HepG2 (cell line): ENCODE results near the gene QRICH2. TPM values are rescaled to one million over a fixed set of nuclear protein-coding genes. Genes with fewer than 3 reads are reported as not detected.

Experiments
- AKAP8 ChIP-seq: sonication (generic); formaldehyde crosslinking; IDR thresholded peaks from 2 replicates; pipeline ENCODE4 v1.5.1; 2020; ENCODE audit warnings: mild to moderate bottlenecking, missing genetic modification reagents
- BRF2 ChIP-seq: sonication (generic); formaldehyde crosslinking; IDR thresholded peaks from 2 replicates; pipeline ENCODE4 v1.8.1; 2022; ENCODE audit warnings: mild to moderate bottlenecking, missing genetic modification reagents
- CBX1 ChIP-seq: IDR thresholded peaks from one replicate; pipeline ENCODE4 v1.6.1; 2016; ENCODE audit warnings: antibody characterized with exemption, low read depth
- CREB1 ChIP-seq, 2 experiments: fragments of 450-650 bp in 1 of 2; IDR thresholded peaks; 2 replicates each; pipeline ENCODE4 v1.6.1; 2016 to 2017; ENCODE audit warnings: control low read depth in 1 of 2, mild to moderate bottlenecking in 1 of 2, missing compliant biosample characterization in 1 of 2, missing genetic modification characterization in 1 of 2
- JDP2 ChIP-seq: sonication (generic); formaldehyde crosslinking; IDR thresholded peaks from 2 replicates; pipeline ENCODE4 v1.8.1; 2022; ENCODE audit warnings: missing genetic modification reagents, borderline replicate concordance
- KDM5B ChIP-seq: sonication (generic); formaldehyde crosslinking; IDR thresholded peaks from 2 replicates; pipeline ENCODE4 v1.4.0; 2020; ENCODE audit warnings: missing genetic modification reagents, mild to moderate bottlenecking, borderline replicate concordance
- POLR2A ChIP-seq, 2 experiments: IDR thresholded peaks; 2 replicates each; pipeline ENCODE4 v1.6.1; 2011; ENCODE audit warnings: low read depth in 2 of 2, low read length in 2 of 2, mild to moderate bottlenecking in 1 of 2, moderate library complexity in 1 of 2; ENCODE audit not compliant: insufficient read depth in 1 of 2
- POLR2AphosphoS2 ChIP-seq: IDR thresholded peaks from 2 replicates; pipeline ENCODE4 v1.6.1; 2011; ENCODE audit warnings: low read depth, low read length, improper control_type of control experiment
- SYNCRIP ChIP-seq: fragments of 200-400 bp; formaldehyde crosslinking; IDR thresholded peaks from 2 replicates; pipeline ENCODE4 v1.6.1; 2018; ENCODE audit warnings: mild to moderate bottlenecking, low read depth, low read length; ENCODE audit not compliant: insufficient read depth
- ZFYVE20 ChIP-seq: sonication (generic); formaldehyde crosslinking; IDR thresholded peaks from 2 replicates; pipeline ENCODE4 v1.8.0; 2023; ENCODE audit warnings: low read depth, mild to moderate bottlenecking, moderate library complexity, missing genetic modification reagents, borderline replicate concordance
- ZNF232 ChIP-seq: sonication (generic); formaldehyde crosslinking; IDR thresholded peaks from 2 replicates; pipeline ENCODE4 v1.4.0; 2020; ENCODE audit warnings: missing genetic modification reagents, borderline replicate concordance
- ZNF556 ChIP-seq: sonication (generic); formaldehyde crosslinking; IDR thresholded peaks from 2 replicates; pipeline ENCODE4 v1.4.0; 2020; ENCODE audit warnings: mild to moderate bottlenecking, missing genetic modification reagents, borderline replicate concordance
- ZNF577 ChIP-seq: sonication (generic); formaldehyde crosslinking; IDR thresholded peaks from 2 replicates; pipeline ENCODE4 v1.4.0; 2020; ENCODE audit warnings: mild to moderate bottlenecking, low read depth, missing genetic modification reagents, borderline replicate concordance
- ZNF660 ChIP-seq: sonication (generic); formaldehyde crosslinking; IDR thresholded peaks from 2 replicates; pipeline ENCODE4 v1.5.1; 2020; ENCODE audit warnings: mild to moderate bottlenecking, low read depth, missing genetic modification reagents, borderline replicate concordance
- ZSCAN25 ChIP-seq: sonication (generic); formaldehyde crosslinking; IDR thresholded peaks from 2 replicates; pipeline ENCODE4 v1.8.0; 2022; ENCODE audit warnings: mild to moderate bottlenecking, missing genetic modification reagents
- polyA plus RNA-seq, 8 experiments: library from polyadenylated mRNA; depleted of rRNA in 3 of 8; stranded (reverse) in 7 of 8; unstranded in 1 of 8; fragments of >200 nt; fragmentation: Illumina TruSeq in 4 of 8; extraction: Trizol in 4 of 8; gene quantifications; 2 replicates each; pipeline versions ENCODE4 v1.2.1 to v1.2.3, GENCODE V29; 2011 to 2016; ENCODE audit warnings: low read depth in 4 of 8, missing spikeins in 1 of 8, mixed read lengths in 1 of 8; ENCODE audit not compliant: insufficient read depth in 1 of 8
- total RNA-seq, 5 experiments: library from RNA; depleted of rRNA; stranded (reverse); fragments of >200 nt; fragmentation: Illumina TruSeq; extraction: Trizol; gene quantifications; 2 replicates each; pipeline ENCODE4 v1.2.3, GENCODE V29; 2016; ENCODE audit warnings: low read depth in 1 of 5
- TF ChIP-seq, protein P1 (sequence below): sonication (generic); formaldehyde crosslinking; IDR thresholded peaks from 2 replicates; pipeline ENCODE4 v1.5.1; 2020; ENCODE audit warnings: mild to moderate bottlenecking, missing genetic modification reagents, moderate library complexity
- TF ChIP-seq, protein P2 (sequence below): sonication (generic); formaldehyde crosslinking; IDR thresholded peaks from 2 replicates; pipeline ENCODE4 v1.5.1; 2020; ENCODE audit warnings: mild to moderate bottlenecking, moderate library complexity, missing genetic modification reagents
- TF ChIP-seq, protein P3 (sequence below): sonication (generic); formaldehyde crosslinking; IDR thresholded peaks from 2 replicates; pipeline ENCODE4 v1.5.1; 2020; ENCODE audit warnings: missing genetic modification reagents, mild to moderate bottlenecking, borderline replicate concordance

Gene QRICH2
- total and polyA plus RNA-seq, 2 of the 13 experiments (the other 11 are each of a cell fraction or from before 2014, with no cell fraction given), result 3.7 to 5.7 TPM

DNA sequence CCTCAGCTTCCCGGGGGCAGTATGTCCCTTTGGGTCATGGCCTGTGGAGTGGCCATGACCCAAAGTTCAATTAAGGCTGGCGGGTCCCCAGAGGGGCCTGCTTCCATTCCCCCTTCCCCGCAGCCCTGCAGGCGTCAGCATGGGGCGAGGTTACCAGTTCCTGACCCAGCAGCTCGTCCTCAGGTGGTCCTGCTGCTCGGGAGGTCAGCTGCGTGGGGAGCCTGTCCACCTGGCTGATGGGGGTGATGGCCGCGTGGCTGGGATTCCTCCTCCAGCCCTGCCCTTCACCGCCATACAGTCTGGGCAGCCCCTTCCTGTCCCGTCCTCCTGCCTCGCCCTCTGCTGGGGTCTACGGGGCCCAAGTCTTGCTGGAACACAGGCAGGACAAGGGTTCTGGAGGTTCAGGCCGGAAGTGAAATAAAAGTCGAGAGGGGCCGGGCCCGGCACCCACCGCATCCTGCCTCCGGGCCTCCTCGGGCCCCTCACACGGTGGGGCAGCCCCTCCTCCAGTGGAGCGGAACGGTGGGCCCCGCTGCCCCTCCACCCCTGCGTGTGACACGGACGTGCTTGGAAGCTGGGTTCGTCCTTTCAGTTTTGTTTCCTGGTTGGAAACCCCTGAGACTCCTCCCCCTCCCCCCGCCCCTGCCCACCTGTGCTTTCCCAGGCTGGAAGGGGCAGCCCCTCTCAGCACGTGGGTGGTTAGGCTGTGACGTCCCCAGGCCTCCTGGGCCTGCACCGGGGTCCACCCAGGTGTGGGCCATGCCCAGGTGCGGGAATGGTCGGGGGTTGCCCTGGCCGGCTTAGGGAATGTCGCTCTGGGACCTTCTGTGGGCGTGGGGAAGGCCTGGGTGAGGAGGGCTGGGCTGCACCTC is 36.2 kb downstream of the QRICH2 start (continued):
- TF ChIP-seq, protein P1, sequence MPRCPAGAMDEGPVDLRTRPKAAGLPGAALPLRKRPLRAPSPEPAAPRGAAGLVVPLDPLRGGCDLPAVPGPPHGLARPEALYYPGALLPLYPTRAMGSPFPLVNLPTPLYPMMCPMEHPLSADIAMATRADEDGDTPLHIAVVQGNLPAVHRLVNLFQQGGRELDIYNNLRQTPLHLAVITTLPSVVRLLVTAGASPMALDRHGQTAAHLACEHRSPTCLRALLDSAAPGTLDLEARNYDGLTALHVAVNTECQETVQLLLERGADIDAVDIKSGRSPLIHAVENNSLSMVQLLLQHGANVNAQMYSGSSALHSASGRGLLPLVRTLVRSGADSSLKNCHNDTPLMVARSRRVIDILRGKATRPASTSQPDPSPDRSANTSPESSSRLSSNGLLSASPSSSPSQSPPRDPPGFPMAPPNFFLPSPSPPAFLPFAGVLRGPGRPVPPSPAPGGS (CRISPR knock-in tag), result 0 out of 2 replicates have a peak, but pooled peaks have one; percentile 49
- TF ChIP-seq, protein P2, sequence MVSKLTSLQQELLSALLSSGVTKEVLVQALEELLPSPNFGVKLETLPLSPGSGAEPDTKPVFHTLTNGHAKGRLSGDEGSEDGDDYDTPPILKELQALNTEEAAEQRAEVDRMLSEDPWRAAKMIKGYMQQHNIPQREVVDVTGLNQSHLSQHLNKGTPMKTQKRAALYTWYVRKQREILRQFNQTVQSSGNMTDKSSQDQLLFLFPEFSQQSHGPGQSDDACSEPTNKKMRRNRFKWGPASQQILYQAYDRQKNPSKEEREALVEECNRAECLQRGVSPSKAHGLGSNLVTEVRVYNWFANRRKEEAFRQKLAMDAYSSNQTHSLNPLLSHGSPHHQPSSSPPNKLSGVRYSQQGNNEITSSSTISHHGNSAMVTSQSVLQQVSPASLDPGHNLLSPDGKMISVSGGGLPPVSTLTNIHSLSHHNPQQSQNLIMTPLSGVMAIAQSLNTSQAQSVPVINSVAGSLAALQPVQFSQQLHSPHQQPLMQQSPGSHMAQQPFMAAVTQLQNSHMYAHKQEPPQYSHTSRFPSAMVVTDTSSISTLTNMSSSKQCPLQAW (CRISPR knock-in tag), result no peak
- TF ChIP-seq ZFYVE20 (CRISPR knock-in tag), result no peak
- TF ChIP-seq, protein P3, sequence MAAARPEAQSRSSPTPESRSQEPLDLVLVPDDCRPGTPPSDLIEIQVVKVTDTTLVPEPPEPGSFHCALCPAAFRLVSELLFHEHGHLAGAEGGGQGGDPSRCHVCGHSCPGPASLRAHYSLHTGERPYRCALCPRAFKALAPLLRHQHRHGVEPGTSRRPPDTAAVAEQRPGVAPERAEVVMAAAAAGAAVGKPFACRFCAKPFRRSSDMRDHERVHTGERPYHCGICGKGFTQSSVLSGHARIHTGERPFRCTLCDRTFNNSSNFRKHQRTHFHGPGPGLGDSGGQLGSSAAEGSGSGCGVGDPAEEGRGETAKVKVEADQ (CRISPR knock-in tag), result 0 out of 2 replicates have a peak, but pooled peaks have one; percentile 64
- TF ChIP-seq ZNF577 (CRISPR knock-in tag), result no peak
- TF ChIP-seq ZNF556 (CRISPR knock-in tag), result no peak
- no peak for TF ChIP-seq CBX1
- peak; percentile 25; the same call in 1 of the 2 replicates for TF ChIP-seq POLR2AphosphoS2
- peak in 1 of 2 experiments; percentile 16; a peak in 2 of 4 replicates for TF ChIP-seq POLR2A (IDR thresholded peaks at IDR 0.05; ENCODE audit: insufficient read depth in 1 of 2, low read depth in 2 of 2, low read length in 2 of 2)
- TF ChIP-seq SYNCRIP, result no peak
- TF ChIP-seq KDM5B (CRISPR knock-in tag), result peak; percentile 38; the same call in 1 of the 2 replicates
- TF ChIP-seq ZNF232 (CRISPR knock-in tag), result no peak
- TF ChIP-seq CREB1 (IDR thresholded peaks at IDR 0.05), result no peak
- TF ChIP-seq CREB1 (CRISPR knock-in tag; IDR thresholded peaks at IDR 0.05), result no peak
- TF ChIP-seq JDP2 (CRISPR knock-in tag), result no peak
- peak; percentile 78 for TF ChIP-seq ZSCAN25 (CRISPR knock-in tag)
- no peak for TF ChIP-seq ZNF660 (CRISPR knock-in tag)
- 0 out of 2 replicates have a peak, but pooled peaks have one; percentile 70 for TF ChIP-seq AKAP8 (CRISPR knock-in tag)
- no peak for TF ChIP-seq BRF2 (CRISPR knock-in tag)
